Endodermal cell (in vitro differentiated cells): ENCODE data around the gene MIPEP. TPM values are rescaled to one million over a fixed set of nuclear protein-coding genes. Genes with fewer than 3 reads are reported as not detected.

Experiments
- DNase-seq: peaks from one replicate; pipeline ENCODE4 v3.0.0-alpha.2; 2017
- H3K27ac ChIP-seq: 2 replicates; pipeline ENCODE4 v1.5.1; 2013; ENCODE audit warnings: mild to moderate bottlenecking, low read depth, low read length, moderate library complexity
- H3K27me3 ChIP-seq: 2 replicates; pipeline ENCODE4 v1.6.1; 2013; ENCODE audit warnings: mild to moderate bottlenecking, low read length, moderate library complexity; ENCODE audit not compliant: insufficient read depth, control insufficient read depth, poor library complexity, severe bottlenecking
- H3K36me3 ChIP-seq: 2 replicates; pipeline ENCODE4 v1.7.0; 2013; ENCODE audit warnings: mild to moderate bottlenecking, low read length, moderate library complexity; ENCODE audit not compliant: control insufficient read depth, insufficient read depth
- H3K4me1 ChIP-seq: one replicate; pipeline ENCODE4 v1.7.0; 2013; ENCODE audit warnings: low read length; ENCODE audit not compliant: control insufficient read depth, insufficient read depth
- H3K4me3 ChIP-seq: 2 replicates; pipeline ENCODE4 v1.5.1; 2013; ENCODE audit warnings: mild to moderate bottlenecking, low read length, moderate library complexity
- H3K9ac ChIP-seq: 2 replicates; pipeline ENCODE4 v1.6.1; 2013; ENCODE audit warnings: mild to moderate bottlenecking, low read length, moderate library complexity; ENCODE audit not compliant: poor library complexity, severe bottlenecking; ENCODE audit errors: extremely low read depth
- H3K9me3 ChIP-seq: 2 replicates; pipeline ENCODE4 v1.6.1; 2013; ENCODE audit warnings: mild to moderate bottlenecking, low read length, moderate library complexity; ENCODE audit not compliant: control insufficient read depth
- H3K27ac Mint-ChIP-seq: 2 replicates; pipeline ENCODE4 v1.8.0; 2020; ENCODE audit warnings: mixed read lengths
- H3K27me3 Mint-ChIP-seq: 2 replicates; pipeline ENCODE4 v1.8.0; 2021; ENCODE audit warnings: mild to moderate bottlenecking, mixed read lengths; ENCODE audit not compliant: insufficient read depth
- H3K36me3 Mint-ChIP-seq: 2 replicates; pipeline ENCODE4 v1.8.0; 2020; ENCODE audit warnings: low read depth, mixed read lengths
- H3K4me1 Mint-ChIP-seq: 2 replicates; pipeline ENCODE4 v1.8.0; 2020; ENCODE audit warnings: mixed read lengths
- H3K4me3 Mint-ChIP-seq: 2 replicates; pipeline ENCODE4 v1.8.0; 2020; ENCODE audit warnings: mild to moderate bottlenecking, moderate library complexity, mixed read lengths
- H3K9me3 Mint-ChIP-seq: 2 replicates; pipeline ENCODE4 v1.8.0; 2020; ENCODE audit warnings: mild to moderate bottlenecking, mixed read lengths
- CTCF ChIP-seq: fragments of 200-600 bp; sonication (generic); conservative IDR thresholded peaks from 2 replicates; pipeline ENCODE4 v1.5.0; 2021; ENCODE audit warnings: antibody characterized with exemption, mild to moderate bottlenecking
- WGBS, 2 experiments: methylation state at CpG; one replicate each; pipeline versions ENCODE4 v1.1.5 to v1.1.7; 2013; ENCODE audit warnings: missing lambda C conversion rate in 2 of 2, mixed read lengths in 1 of 2; ENCODE audit not compliant: insufficient coverage in 1 of 2, insufficient read length in 1 of 2; 5-methylcytosine and 5-hydroxymethylcytosine counted together
- total RNA-seq, 2 donors: library from RNA; stranded (reverse); fragmentation: NEBNext Ultra II Directional in 1 of 2; extraction: Animal tissue kit (Norgen Biotek cat#: 25700) in 1 of 2; gene quantifications; 2 replicates in 1 of 2; 3 replicates in 1 of 2; pipeline ENCODE4 v1.2.1, GENCODE V29; 2021

The MIPEP gene
- total RNA-seq, 2 donors from 2014 or later: 23.1 to 23.9 TPM

DNA sequence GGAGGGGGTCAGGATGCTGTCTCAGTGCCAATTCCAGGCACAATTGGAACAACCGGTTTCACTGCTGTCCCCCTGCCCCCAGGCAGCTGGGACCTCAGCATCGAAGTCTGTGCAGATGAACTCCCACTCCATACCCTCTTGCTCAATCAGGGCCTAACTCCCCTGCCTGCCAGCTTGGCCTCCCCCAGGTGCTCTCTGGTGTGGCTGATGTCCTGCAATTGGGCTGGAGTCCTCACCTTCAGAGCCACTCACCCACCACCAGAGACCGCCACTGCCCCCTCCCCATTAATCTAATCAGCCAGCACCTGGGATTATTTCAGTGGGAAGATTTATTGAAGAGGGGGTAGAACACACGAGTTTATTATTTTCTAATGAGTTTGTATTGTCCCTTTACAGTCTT lies 118.8 kb downstream of the MIPEP start:
- Histone ChIP-seq H3K9me3 (no peaks in the 10 kb centered on the region), H3K36me3 (no peaks in the 10 kb centered on the region), H3K4me1 (peaks cover 4% of the 10 kb centered on the region), H3K27me3 (peaks cover 21% of the 10 kb centered on the region), H3K27ac (no peak overlapping the region), H3K9ac (no peak overlapping the region), H3K4me3 (no peak overlapping the region)
- peaks cover 10% of the 10 kb centered on the region for H3K27me3 Mint-ChIP-seq
- H3K9me3 Mint-ChIP-seq: no peaks in the 10 kb centered on the region
- no peaks in the 10 kb centered on the region for H3K36me3 Mint-ChIP-seq
- no peak overlapping the region for H3K27ac Mint-ChIP-seq
- H3K4me1 Mint-ChIP-seq: peaks cover 6% of the 10 kb centered on the region
- 87 to 100% methylated on average over 2 to 3 of the region's 4 CpGs for WGBS, 2 experiments
- TF ChIP-seq CTCF: peak; percentile 71
- H3K4me3 Mint-ChIP-seq: no peak overlapping the region
- DNase-seq: peak; percentile 66

DNA sequence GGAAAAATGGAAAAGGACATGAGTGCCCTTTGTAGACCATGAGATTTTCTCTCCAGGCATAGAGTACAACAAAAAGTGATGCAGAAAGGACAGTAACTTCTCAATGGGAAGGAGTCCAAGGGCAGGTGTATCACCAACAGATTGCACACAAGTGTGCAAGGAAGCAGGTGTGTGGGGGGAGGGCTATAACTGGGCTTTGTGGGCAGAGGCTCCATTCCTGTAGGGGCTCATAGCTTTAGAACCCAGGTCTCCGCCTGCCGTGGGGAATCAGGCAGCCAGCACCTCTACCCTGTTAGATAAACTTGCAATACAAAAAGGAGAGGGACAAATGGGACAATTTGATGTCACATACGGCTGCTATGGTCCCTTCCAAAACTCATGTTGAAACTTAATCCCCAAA lies 119.8 kb downstream of the MIPEP start:
- Histone ChIP-seq H3K9me3 (no peaks in the 10 kb centered on the region), H3K27ac (no peak overlapping the region), H3K36me3 (no peaks in the 10 kb centered on the region), H3K4me3 (no peak overlapping the region), H3K27me3 (peaks cover 32% of the 10 kb centered on the region), H3K9ac (no peak overlapping the region), H3K4me1 (peaks cover 4% of the 10 kb centered on the region)
- DNase-seq: no peak
- H3K4me1 Mint-ChIP-seq: peaks cover 6% of the 10 kb centered on the region
- no peaks in the 10 kb centered on the region for H3K9me3 Mint-ChIP-seq
- 94% methylated on average over 3 of the region's 3 CpGs; no CpG with 5 or more reads in 1 of the 2 experiments for WGBS, 2 experiments
- H3K27me3 Mint-ChIP-seq: peaks cover 10% of the 10 kb centered on the region
- no peak for TF ChIP-seq CTCF
- no peak overlapping the region for H3K4me3 Mint-ChIP-seq
- no peaks in the 10 kb centered on the region for H3K36me3 Mint-ChIP-seq
- no peak overlapping the region for H3K27ac Mint-ChIP-seq

DNA sequence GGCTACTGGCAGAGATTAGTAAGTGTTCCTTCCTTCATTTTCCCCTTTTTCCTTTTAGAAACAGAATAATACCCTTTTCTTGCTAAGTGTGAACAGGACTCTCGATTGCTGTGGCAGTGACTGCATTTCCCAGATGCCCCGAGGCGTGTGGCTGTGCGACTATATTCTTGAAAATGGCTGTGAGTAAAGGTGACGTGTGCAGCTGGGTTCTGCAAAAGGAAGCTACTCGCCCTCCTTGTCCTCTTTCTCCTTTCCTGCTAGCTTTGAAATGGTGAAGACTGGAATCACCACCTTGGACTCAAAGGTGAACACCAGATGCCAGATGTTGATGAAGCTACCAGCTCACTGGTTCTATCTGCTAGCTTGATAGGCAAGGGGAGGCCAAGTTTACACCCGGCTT lies 121.4 kb downstream of the MIPEP start:
- no peak for TF ChIP-seq CTCF
- H3K36me3 ChIP-seq: no peaks in the 10 kb centered on the region
- H3K9me3 ChIP-seq: no peaks in the 10 kb centered on the region
- Mint-ChIP-seq H3K4me1 (peaks cover 14% of the 10 kb centered on the region), H3K27ac (no peak overlapping the region), H3K36me3 (no peaks in the 10 kb centered on the region), H3K27me3 (peaks cover 10% of the 10 kb centered on the region), H3K4me3 (no peak overlapping the region), H3K9me3 (no peaks in the 10 kb centered on the region)
- peaks cover 34% of the 10 kb centered on the region for H3K27me3 ChIP-seq
- H3K27ac ChIP-seq: no peak overlapping the region
- peaks cover 4% of the 10 kb centered on the region for H3K4me1 ChIP-seq
- DNase-seq: no peak
- H3K9ac ChIP-seq: no peak overlapping the region
- H3K4me3 ChIP-seq: no peak overlapping the region
- whole genome bisulfite sequencing, 2 experiments: 93 to 95% methylated on average over 2 to 7 of the region's 7 CpGs
